ENCODE results near the gene LGR4. TPM values are rescaled to one million over a fixed set of nuclear protein-coding genes. Genes with fewer than 3 reads are reported as not detected.

The LGR4 gene
- total and polyA plus RNA-seq, 2 experiments from 2014 or later, result 14.9 to 59.2 TPM

GRCh38 chr11:27496461-27496860 lies 23.9 kb upstream of the LGR4 start:
- DNase-seq, result peak; percentile 54
- no peak for TF ChIP-seq EZH2phosphoT487 (IDR thresholded peaks at IDR 0.05; ENCODE audit: insufficient read depth, low read depth)
- Histone ChIP-seq H3K4me1 (ENCODE audit: insufficient read depth) (peaks cover 18% of the 10 kb centered on the region), H2AFZ (no peak overlapping the region), H3K79me2 (ENCODE audit: insufficient read depth) (peaks cover 60% of the 10 kb centered on the region), H3K9me2 (ENCODE audit: insufficient read depth) (no peaks in the 10 kb centered on the region), H3K27ac (peak overlapping the region; percentile 49), H3K4me2 (ENCODE audit: unreplicated experiment) (peak overlapping the region; percentile 60), H3K27me3 (replicated peaks; ENCODE audit: insufficient read depth) (no peaks in the 10 kb centered on the region), H3K9ac (peak overlapping the region; percentile 14), H4K20me1 (ENCODE audit: insufficient read depth) (0 out of 2 replicates have a peak, but pooled peaks cover 3% of the 10 kb centered on the region), H3K4me3 (no peak overlapping the region), H3K36me3 (ENCODE audit: low read depth) (peaks cover 56% of the 10 kb centered on the region), H3K9me3 (ENCODE audit: low read depth) (no peaks in the 10 kb centered on the region), H3F3A (ENCODE audit: insufficient read depth) (peaks cover 22% of the 10 kb centered on the region; the same call in 1 of the 2 replicates)
- in situ Hi-C loops (cut with MboI), result loop anchor here (25.0 kb wide), 2 partner anchors 509 to 1184 kb away; partner anchors contain the start of gene FIBIN
- WGBS, 2 experiments (ENCODE audit: low coverage in 1 of 2, low lambda C conversion rate in 2 of 2, missing lambda C conversion rate in 2 of 2), result 7 to 9% methylated on average over 1 of the region's 1 CpG

GRCh38 chr11:27495710-27496300 lies 23.2 kb upstream of the LGR4 start:
- in situ Hi-C loops (cut with MboI), result loop anchor here (25.0 kb wide), 2 partner anchors 509 to 1184 kb away; partner anchors contain the start of gene FIBIN
- peaks cover 50% of the 10 kb centered on the region for H3K36me3 ChIP-seq (ENCODE audit: low read depth)

DNA sequence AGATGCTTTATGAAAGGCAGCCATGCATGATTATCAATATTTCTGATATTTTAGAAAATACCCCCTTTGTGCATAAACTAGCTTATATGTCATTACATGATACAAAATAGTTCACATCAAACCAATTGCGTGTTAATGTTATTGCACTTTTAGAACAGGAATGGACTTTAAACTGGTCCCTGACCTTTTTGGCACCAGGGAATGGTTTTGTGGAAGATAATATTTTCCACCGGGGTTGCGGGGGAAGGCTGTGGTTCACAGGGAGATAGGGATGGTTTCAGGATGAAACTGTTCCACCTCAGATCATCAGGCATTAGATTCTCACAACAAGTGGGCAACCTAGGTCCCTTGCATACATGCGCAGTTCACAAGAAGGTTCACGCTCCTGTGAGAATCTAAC lies 16.5 kb upstream of the LGR4 start:
- in situ Hi-C loops (cut with MboI), result loop anchor here (10.0 to 25.0 kb wide), 3 partner anchors 502 to 1177 kb away; partner anchors contain the start of gene FIBIN
- peaks cover 19% of the 10 kb centered on the region for H3K36me3 ChIP-seq (ENCODE audit: low read depth)
- no peaks in the 10 kb centered on the region for H3K9me3 ChIP-seq (ENCODE audit: low read depth)
- peaks cover 4% of the 10 kb centered on the region; the same call in 1 of the 2 replicates for H3K4me1 ChIP-seq (ENCODE audit: insufficient read depth)
- H3K9ac ChIP-seq, result no peak overlapping the region
- H3F3A ChIP-seq (ENCODE audit: insufficient read depth), result peaks cover 13% of the 10 kb centered on the region; the same call in 1 of the 2 replicates
- H3K4me3 ChIP-seq, result no peak overlapping the region
- no peak for TF ChIP-seq EZH2 (IDR thresholded peaks at IDR 0.05; ENCODE audit: insufficient read depth, poor library complexity, severe bottlenecking)
- TF ChIP-seq EZH2phosphoT487 (IDR thresholded peaks at IDR 0.05; ENCODE audit: insufficient read depth, low read depth), result no peak
- no peak overlapping the region for H2AFZ ChIP-seq
- WGBS, 2 experiments (ENCODE audit: low coverage in 1 of 2, low lambda C conversion rate in 2 of 2, missing lambda C conversion rate in 2 of 2), result 87 to 92% methylated on average over 5 of the region's 5 CpGs
- no peak overlapping the region for H3K27ac ChIP-seq
- H3K4me2 ChIP-seq (ENCODE audit: unreplicated experiment), result no peak overlapping the region
- DNase-seq, result no peak
- peaks cover 13% of the 10 kb centered on the region; the same call in 1 of the 2 replicates for H3K79me2 ChIP-seq (ENCODE audit: insufficient read depth)
- H3K27me3 ChIP-seq (replicated peaks; ENCODE audit: insufficient read depth), result no peaks in the 10 kb centered on the region
- H3K9me2 ChIP-seq (ENCODE audit: insufficient read depth), result no peaks in the 10 kb centered on the region
- H4K20me1 ChIP-seq (ENCODE audit: insufficient read depth), result no peaks in the 10 kb centered on the region

More at GRCh38 chr11:27495710-27496300, 23.2 kb upstream of the LGR4 start:
- Histone ChIP-seq H3K79me2 (ENCODE audit: insufficient read depth) (peaks cover 56% of the 10 kb centered on the region), H3K9ac (no peak overlapping the region), H3K27ac (peak overlapping the region; percentile 49), H3K9me3 (ENCODE audit: low read depth) (no peaks in the 10 kb centered on the region), H3F3A (ENCODE audit: insufficient read depth) (peaks cover 21% of the 10 kb centered on the region; the same call in 1 of the 2 replicates), H3K27me3 (replicated peaks; ENCODE audit: insufficient read depth) (no peaks in the 10 kb centered on the region), H3K4me2 (ENCODE audit: unreplicated experiment) (peak overlapping the region; percentile 60), H3K4me1 (ENCODE audit: insufficient read depth) (peaks cover 18% of the 10 kb centered on the region), H3K4me3 (no peak overlapping the region), H3K9me2 (ENCODE audit: insufficient read depth) (no peaks in the 10 kb centered on the region), H4K20me1 (ENCODE audit: insufficient read depth) (0 out of 2 replicates have a peak, but pooled peaks cover 3% of the 10 kb centered on the region), H2AFZ (no peak overlapping the region)
- TF ChIP-seq EZH2phosphoT487 (IDR thresholded peaks at IDR 0.05; ENCODE audit: insufficient read depth, low read depth) (no peak), EZH2 (IDR thresholded peaks at IDR 0.05; ENCODE audit: insufficient read depth, poor library complexity, severe bottlenecking) (no peak)
- 100% methylated on average over 1 of the region's 1 CpG for WGBS, 2 experiments (ENCODE audit: low coverage in 1 of 2, low lambda C conversion rate in 2 of 2, missing lambda C conversion rate in 2 of 2)
- no peak for DNase-seq

GRCh38 chr11:27487706-27488105 lies 15.1 kb upstream of the LGR4 start:
- no peak for DNase-seq
- peaks cover 7% of the 10 kb centered on the region; the same call in 1 of the 2 replicates for H3K36me3 ChIP-seq (ENCODE audit: low read depth)
- H3K9me2 ChIP-seq (ENCODE audit: insufficient read depth), result no peaks in the 10 kb centered on the region
- no peaks in the 10 kb centered on the region for H3K9me3 ChIP-seq (ENCODE audit: low read depth)
- no peak overlapping the region for H3K4me2 ChIP-seq (ENCODE audit: unreplicated experiment)
- no peaks in the 10 kb centered on the region for H3K79me2 ChIP-seq (ENCODE audit: insufficient read depth)
- WGBS, 2 experiments (ENCODE audit: low coverage in 1 of 2, low lambda C conversion rate in 2 of 2, missing lambda C conversion rate in 2 of 2), result 58 to 68% methylated on average over 6 of the region's 6 CpGs
- H2AFZ ChIP-seq, result no peak overlapping the region
- H3K4me1 ChIP-seq (ENCODE audit: insufficient read depth), result peaks cover 4% of the 10 kb centered on the region; the same call in 1 of the 2 replicates
- no peak overlapping the region for H3K9ac ChIP-seq
- no peaks in the 10 kb centered on the region for H4K20me1 ChIP-seq (ENCODE audit: insufficient read depth)
- in situ Hi-C loops (cut with MboI), result loop anchor here (10.0 to 25.0 kb wide), 3 partner anchors 500 to 1175 kb away; partner anchors contain the start of gene FIBIN
- TF ChIP-seq EZH2phosphoT487 (IDR thresholded peaks at IDR 0.05; ENCODE audit: insufficient read depth, low read depth), result no peak
- no peak for TF ChIP-seq EZH2 (IDR thresholded peaks at IDR 0.05; ENCODE audit: insufficient read depth, poor library complexity, severe bottlenecking)
- H3K27ac ChIP-seq, result no peak overlapping the region
- H3F3A ChIP-seq (ENCODE audit: insufficient read depth), result peaks cover 13% of the 10 kb centered on the region; the same call in 1 of the 2 replicates
- H3K27me3 ChIP-seq (replicated peaks; ENCODE audit: insufficient read depth), result no peaks in the 10 kb centered on the region
- H3K4me3 ChIP-seq, result no peak overlapping the region
